SK-N-SH (cell line): ENCODE measurements around the gene TDRD9. TPM values are rescaled to one million over a fixed set of nuclear protein-coding genes. Genes with fewer than 3 reads are reported as not detected.

Experiments
- CTCF ChIA-PET: fragments of 300-600, 350-600 bp; formaldehyde crosslinking; extraction: SDS; loops from one replicate; lab custom pipeline; 2021; lab: Yijun Ruan, JAX
- POLR2A ChIA-PET: fragments of 350-600 bp; sonication (Branson Sonifier 250); formaldehyde crosslinking; extraction: SDS; loops from one replicate; lab custom pipeline; 2020; ENCODE audit warnings: antibody characterized with exemption, inconsistent platforms; lab: Yijun Ruan, JAX
- DNase-seq: peaks from one replicate; pipeline ENCODE4 v3.0.0; 2012
- H2AFZ ChIP-seq: fragments of 200-600 bp; sonication (generic); 2 replicates; pipeline ENCODE4 v1.8.1; 2016; ENCODE audit warnings: antibody characterized with exemption, mild to moderate bottlenecking, low read depth
- H3F3A ChIP-seq: fragments of 200-600 bp; sonication (generic); replicated peaks from 2 replicates; pipeline ENCODE3; 2016; ENCODE audit warnings: antibody characterized with exemption, mild to moderate bottlenecking; ENCODE audit not compliant: insufficient read depth
- H3K27ac ChIP-seq, 2 experiments: fragments of 200-500 bp in 1 of 2; fragments of 200-600 bp in 1 of 2; sonication (Bioruptor generic) in 1 of 2; sonication (generic), shearing (Covaris generic) in 1 of 2; 2 replicates each; pipeline versions ENCODE4 v1.5.1 to v1.6.1; 2014 to 2016; ENCODE audit warnings: low read depth in 2 of 2, inconsistent platforms in 1 of 2, low read length in 1 of 2, mild to moderate bottlenecking in 1 of 2, mixed read lengths in 1 of 2
- H3K27me3 ChIP-seq: fragments of 200-600 bp; sonication (generic), shearing (Covaris generic); 2 replicates; pipeline ENCODE4 v1.6.1; 2016; ENCODE audit warnings: mixed run types; ENCODE audit not compliant: insufficient read depth
- H3K36me3 ChIP-seq, 2 experiments: fragments of 200-500 bp in 1 of 2; fragments of 200-600 bp in 1 of 2; sonication (Bioruptor generic) in 1 of 2; sonication (generic) in 1 of 2; replicated peaks in 1 of 2; 2 replicates each; pipeline versions ENCODE3 to v1.5.1; 2014 to 2016; ENCODE audit warnings: low read length in 1 of 2, mild to moderate bottlenecking in 1 of 2; ENCODE audit not compliant: insufficient read depth in 2 of 2, control insufficient read depth in 1 of 2
- H3K4me1 ChIP-seq, 2 experiments: fragments of 200-500 bp in 1 of 2; fragments of 200-600 bp in 1 of 2; sonication (Bioruptor generic) in 1 of 2; sonication (generic), shearing (Covaris generic) in 1 of 2; 2 replicates each; pipeline versions ENCODE4 v1.5.1 to v1.6.1; 2014 to 2016; ENCODE audit warnings: low read depth in 1 of 2, low read length in 1 of 2, mixed run types in 1 of 2; ENCODE audit not compliant: insufficient read depth in 2 of 2, control insufficient read depth in 1 of 2
- H3K4me2 ChIP-seq: fragments of 200-600 bp; sonication (generic), shearing (Covaris generic); 2 replicates; pipeline ENCODE4 v1.6.1; 2017; ENCODE audit warnings: mixed run types
- H3K4me3 ChIP-seq, 2 experiments: fragments of 200-500 bp in 1 of 2; fragments of 200-600 bp in 1 of 2; sonication (Bioruptor generic) in 1 of 2; sonication (generic), shearing (Covaris generic) in 1 of 2; 2 replicates each; pipeline versions ENCODE4 v1.5.1 to v1.8.1; 2014 to 2016; ENCODE audit warnings: low read depth in 2 of 2, inconsistent platforms in 1 of 2, low read length in 1 of 2, mild to moderate bottlenecking in 1 of 2, mixed read lengths in 1 of 2, moderate library complexity in 1 of 2
- H3K79me2 ChIP-seq: fragments of 200-600 bp; sonication (generic); 2 replicates; pipeline ENCODE4 v1.8.1; 2017; ENCODE audit warnings: mild to moderate bottlenecking; ENCODE audit not compliant: insufficient read depth
- H3K9ac ChIP-seq: fragments of 200-600 bp; sonication (generic); 2 replicates; pipeline ENCODE4 v1.6.1; 2017; ENCODE audit warnings: mixed run types
- H3K9me2 ChIP-seq: fragments of 200-600 bp; sonication (generic); 2 replicates; pipeline ENCODE4 v1.6.1; 2017; ENCODE audit warnings: mixed run types
- H3K9me3 ChIP-seq: fragments of 200-600 bp; sonication (generic); 2 replicates; pipeline ENCODE4 v1.6.1; 2017; ENCODE audit warnings: mixed run types, mild to moderate bottlenecking, moderate library complexity
- H4K20me1 ChIP-seq: fragments of 200-600 bp; sonication (generic); 2 replicates; pipeline ENCODE4 v1.6.1; 2017; ENCODE audit warnings: mild to moderate bottlenecking, mixed run types; ENCODE audit not compliant: insufficient read depth
- CHD2 ChIP-seq: fragments of 150-350 bp; IDR thresholded peaks from 2 replicates; pipeline ENCODE4 v1.6.1; 2018; ENCODE audit warnings: low read length; ENCODE audit not compliant: partially characterized antibody
- ELF1 ChIP-seq: IDR thresholded peaks from 2 replicates; pipeline ENCODE4 v1.4.0; 2012
- EP300 ChIP-seq, 2 experiments: IDR thresholded peaks; 2 replicates each; pipeline versions ENCODE4 v1.4.0 to v1.6.1; 2012; ENCODE audit warnings: borderline replicate concordance in 1 of 2, low read depth in 1 of 2, low read length in 1 of 2
- EZH2phosphoT487 ChIP-seq: fragments of 200-600 bp; sonication (generic); IDR thresholded peaks from 2 replicates; pipeline ENCODE4 v1.6.1; 2017; ENCODE audit warnings: low read depth, mixed run types, mild to moderate bottlenecking, antibody characterized with exemption, moderate library complexity, borderline replicate concordance
- FOSL2 ChIP-seq: IDR thresholded peaks from 2 replicates; pipeline ENCODE4 v1.4.0; 2012; ENCODE audit warnings: low read depth, mild to moderate bottlenecking, moderate library complexity, borderline replicate concordance
- FOXJ3 ChIP-seq: sonication (generic); formaldehyde crosslinking; IDR thresholded peaks from 2 replicates; pipeline ENCODE4 v1.5.1; 2020; ENCODE audit warnings: mild to moderate bottlenecking, missing genetic modification reagents
- FOXM1 ChIP-seq: IDR thresholded peaks from 2 replicates; pipeline ENCODE4 v1.4.0; 2012; ENCODE audit warnings: low read depth, mild to moderate bottlenecking
- GABPA ChIP-seq: IDR thresholded peaks from 2 replicates; pipeline ENCODE4 v1.4.0; 2012; ENCODE audit warnings: low read depth, mild to moderate bottlenecking
- JUND ChIP-seq: IDR thresholded peaks from 2 replicates; pipeline ENCODE4 v1.4.0; 2012
- NFIC ChIP-seq: IDR thresholded peaks from 2 replicates; pipeline ENCODE4 v1.4.0; 2012; ENCODE audit warnings: borderline replicate concordance
- NRF1 ChIP-seq: IDR thresholded peaks from 2 replicates; pipeline ENCODE4 v1.6.1; 2012; ENCODE audit warnings: low read depth, mild to moderate bottlenecking, low read length
- PBX3 ChIP-seq: IDR thresholded peaks from 2 replicates; pipeline ENCODE4; 2012
- RAD21 ChIP-seq: IDR thresholded peaks from 2 replicates; pipeline ENCODE4 v1.6.1; 2012; ENCODE audit warnings: mild to moderate bottlenecking, low read length
- RFX5 ChIP-seq: IDR thresholded peaks from 2 replicates; pipeline ENCODE4 v1.6.1; 2012; ENCODE audit warnings: mild to moderate bottlenecking, improper control_type of control experiment, low read length
- RXRA ChIP-seq: IDR thresholded peaks from 2 replicates; pipeline ENCODE4 v1.4.0; 2012; ENCODE audit warnings: low read depth, mild to moderate bottlenecking, borderline replicate concordance
- SIN3A ChIP-seq: IDR thresholded peaks from 2 replicates; pipeline ENCODE4 v1.6.1; 2012; ENCODE audit warnings: low read depth, mild to moderate bottlenecking, low read length, moderate library complexity, borderline replicate concordance
- TCF12 ChIP-seq: IDR thresholded peaks from 2 replicates; pipeline ENCODE4 v1.4.0; 2012
- TEAD4 ChIP-seq: IDR thresholded peaks from 2 replicates; pipeline ENCODE4 v1.4.0; 2012; ENCODE audit warnings: mild to moderate bottlenecking, borderline replicate concordance; ENCODE audit not compliant: insufficient read depth
- USF2 ChIP-seq: fragments of 150-350 bp; IDR thresholded peaks from 2 replicates; pipeline ENCODE4 v1.6.1; 2017; ENCODE audit warnings: antibody characterized with exemption, low read length, low read depth, borderline replicate concordance
- WGBS: methylation state at CpG from one replicate; pipeline ENCODE4 v1.1.6; 2017; ENCODE audit warnings: low lambda C conversion rate; 5-methylcytosine and 5-hydroxymethylcytosine counted together
- polyA plus RNA-seq, 3 experiments: library from polyadenylated mRNA; depleted of rRNA; stranded (reverse); fragments of >200 nt; gene quantifications; 2 replicates each; pipeline ENCODE4 v1.2.3, GENCODE V29; 2012

The TDRD9 gene
- polyA plus RNA-seq, 1 of the 3 experiments (the other 2 are of a cell fraction) = not detected

GRCh38 chr14:104091061-104091926 is 163.0 kb downstream of the TDRD9 start (continued):
- no peak for TF ChIP-seq GABPA

- CTCF ChIA-PET = interaction anchor here (0.6 to 5.5 kb wide), 8 partner anchors 12 to 473 kb away, joined by 3 to 79 read pairs (median 31); no protein-coding TSS in a partner anchor
- Histone ChIP-seq H3K27ac (no peak overlapping the region), H3K27me3 (no peaks in the 10 kb centered on the region), H4K20me1 (no peaks in the 10 kb centered on the region), H3K4me1 (peaks cover 0 to 7% of the 10 kb centered on the region in 2 experiments; a peak in 1 of 4 replicates), H3K36me3 (no peaks in the 10 kb centered on the region), H3K4me3 (no peak overlapping the region), H3K79me2 (no peaks in the 10 kb centered on the region), H3K9me3 (no peaks in the 10 kb centered on the region), H3K4me2 (no peak overlapping the region), H3F3A (no peaks in the 10 kb centered on the region), H3K9ac (no peak overlapping the region), H3K9me2 (no peaks in the 10 kb centered on the region), H2AFZ (no peak overlapping the region)
- 71% methylated on average over 12 of the region's 23 CpGs for WGBS
- no peak for TF ChIP-seq FOXJ3
- TF ChIP-seq ELF1 = no peak
- TF ChIP-seq TEAD4 = no peak
- no peak for TF ChIP-seq CHD2
- no peak for TF ChIP-seq FOSL2
- TF ChIP-seq SIN3A = no peak
- TF ChIP-seq GABPA = no peak
- TF ChIP-seq JUND = no peak
- TF ChIP-seq EZH2phosphoT487 = no peak
- TF ChIP-seq FOXM1 = no peak
- TF ChIP-seq RAD21 = no peak
- TF ChIP-seq EP300 (IDR thresholded peaks at IDR 0.05; ENCODE audit: borderline replicate concordance in 1 of 2, low read depth in 1 of 2, low read length in 1 of 2) = no peak
- TF ChIP-seq NFIC = no peak
- no peak for TF ChIP-seq NRF1
- no peak for TF ChIP-seq RFX5
- no peak for TF ChIP-seq TCF12
- no peak for TF ChIP-seq USF2
- TF ChIP-seq RXRA = no peak
- TF ChIP-seq PBX3 = no peak
- POLR2A ChIA-PET = no interaction called here
- peak; percentile 27 for DNase-seq
Measured at GRCh38 chr14:104091927-104092771, 163.9 kb downstream of the TDRD9 start.
